Measurements from ENCODE around the gene CACNA1C.

DNA sequence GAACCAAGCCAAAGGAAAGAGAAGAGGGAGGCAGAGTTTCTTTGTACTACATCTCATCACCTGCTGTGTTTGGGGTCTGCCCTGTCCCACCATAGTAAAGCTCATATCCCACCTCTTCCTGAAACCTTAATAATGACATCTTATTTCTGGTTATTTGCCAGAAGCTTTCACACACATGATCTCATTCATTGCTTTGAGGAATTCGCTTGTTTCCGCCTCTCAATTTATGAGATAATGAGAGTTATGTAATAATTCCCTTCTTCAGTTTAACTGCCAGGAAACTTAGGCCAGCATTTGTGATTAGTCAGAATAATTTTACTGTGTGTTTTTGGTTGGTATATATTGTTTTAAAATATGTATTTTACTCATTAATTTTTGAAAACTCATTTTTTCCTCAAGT, 205.2 kb downstream of the CACNA1C start:
- TF ChIP-seq, protein P1, sequence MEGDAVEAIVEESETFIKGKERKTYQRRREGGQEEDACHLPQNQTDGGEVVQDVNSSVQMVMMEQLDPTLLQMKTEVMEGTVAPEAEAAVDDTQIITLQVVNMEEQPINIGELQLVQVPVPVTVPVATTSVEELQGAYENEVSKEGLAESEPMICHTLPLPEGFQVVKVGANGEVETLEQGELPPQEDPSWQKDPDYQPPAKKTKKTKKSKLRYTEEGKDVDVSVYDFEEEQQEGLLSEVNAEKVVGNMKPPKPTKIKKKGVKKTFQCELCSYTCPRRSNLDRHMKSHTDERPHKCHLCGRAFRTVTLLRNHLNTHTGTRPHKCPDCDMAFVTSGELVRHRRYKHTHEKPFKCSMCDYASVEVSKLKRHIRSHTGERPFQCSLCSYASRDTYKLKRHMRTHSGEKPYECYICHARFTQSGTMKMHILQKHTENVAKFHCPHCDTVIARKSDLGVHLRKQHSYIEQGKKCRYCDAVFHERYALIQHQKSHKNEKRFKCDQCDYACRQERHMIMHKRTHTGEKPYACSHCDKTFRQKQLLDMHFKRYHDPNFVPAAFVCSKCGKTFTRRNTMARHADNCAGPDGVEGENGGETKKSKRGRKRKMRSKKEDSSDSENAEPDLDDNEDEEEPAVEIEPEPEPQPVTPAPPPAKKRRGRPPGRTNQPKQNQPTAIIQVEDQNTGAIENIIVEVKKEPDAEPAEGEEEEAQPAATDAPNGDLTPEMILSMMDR (IDR thresholded peaks at IDR 0.05): no peak
- no peak for TF ChIP-seq POLR2A (IDR thresholded peaks at IDR 0.05)
